MM.1S (cell line): ENCODE measurements around the gene SRRM2.

Experiments used
- DNase-seq: peaks from one replicate; pipeline ENCODE4 v3.0.0-alpha.2; 2015
- H2AFZ ChIP-seq: fragments of 300-600 bp; sonication (generic); 2 replicates; pipeline ENCODE4 v1.6.0; 2016; ENCODE audit warnings: antibody characterized with exemption, low read length
- H3F3A ChIP-seq: fragments of 300-600 bp; sonication (generic); 2 replicates; pipeline ENCODE4 v1.6.1; 2016; ENCODE audit warnings: mild to moderate bottlenecking, antibody characterized with exemption, low read length, moderate library complexity, mixed read lengths; ENCODE audit not compliant: insufficient read depth
- H3K27ac ChIP-seq: fragments of 300-600 bp; sonication (generic); 2 replicates; pipeline ENCODE4 v1.5.1; 2016; ENCODE audit warnings: mild to moderate bottlenecking, low read length
- H3K27me3 ChIP-seq: fragments of 300-600 bp; sonication (generic); replicated peaks from 2 replicates; pipeline ENCODE4 v1.6.0; 2016; ENCODE audit warnings: low read length; ENCODE audit not compliant: insufficient read depth
- H3K36me3 ChIP-seq: fragments of 300-600 bp; sonication (generic); replicated peaks from 2 replicates; pipeline ENCODE4 v1.6.1; 2016; ENCODE audit warnings: mild to moderate bottlenecking, low read length, mixed read lengths; ENCODE audit not compliant: insufficient read depth
- H3K4me1 ChIP-seq: fragments of 300-600 bp; sonication (generic); 2 replicates; pipeline ENCODE4 v1.6.1; 2016; ENCODE audit warnings: low read length, mixed read lengths
- H3K4me2 ChIP-seq: fragments of 300-600 bp; sonication (generic); 2 replicates; pipeline ENCODE4 v1.6.0; 2016; ENCODE audit warnings: low read depth, low read length
- H3K4me3 ChIP-seq: fragments of 300-600 bp; sonication (generic); 2 replicates; pipeline ENCODE4 v1.5.1; 2016; ENCODE audit warnings: low read length, mixed read lengths
- H3K79me2 ChIP-seq: fragments of 300-600 bp; sonication (generic); 2 replicates; pipeline ENCODE4 v1.6.1; 2016; ENCODE audit warnings: mixed run types, low read length, mixed read lengths
- H3K9ac ChIP-seq: fragments of 300-600 bp; sonication (generic); 2 replicates; pipeline ENCODE4 v1.6.1; 2016; ENCODE audit warnings: low read length, mixed read lengths
- H3K9me2 ChIP-seq: fragments of 300-600 bp; sonication (generic); replicated peaks from 2 replicates; pipeline ENCODE4 v1.6.1; 2016; ENCODE audit warnings: mild to moderate bottlenecking, low read length, mixed read lengths; ENCODE audit not compliant: insufficient read depth
- H3K9me3 ChIP-seq: fragments of 300-600 bp; sonication (generic); replicated peaks from 2 replicates; pipeline ENCODE4 v1.6.1; 2016; ENCODE audit warnings: mild to moderate bottlenecking, low read length, mixed read lengths; ENCODE audit not compliant: insufficient read depth
- H4K20me1 ChIP-seq: fragments of 300-600 bp; sonication (generic); 2 replicates; pipeline ENCODE4 v1.6.1; 2016; ENCODE audit warnings: mild to moderate bottlenecking, low read length, moderate library complexity, mixed read lengths; ENCODE audit not compliant: insufficient read depth
- EZH2 ChIP-seq: fragments of 300-600 bp; sonication (generic); optimal IDR thresholded peaks from 2 replicates; pipeline ENCODE3; 2017; ENCODE audit warnings: low read depth, mild to moderate bottlenecking, antibody characterized with exemption, low read length, mixed read lengths
- EZH2phosphoT487 ChIP-seq: fragments of 300-600 bp; sonication (generic); IDR thresholded peaks from 2 replicates; pipeline ENCODE4 v1.6.1; 2018; ENCODE audit warnings: antibody characterized with exemption, low read length
- TF ChIP-seq, protein P1 (sequence below): fragments of 300-600 bp; sonication (generic); IDR thresholded peaks from 2 replicates; pipeline ENCODE4 v1.5.1; 2016; ENCODE audit warnings: antibody characterized with exemption, low read length, mixed read lengths

SRRM2 gene

DNA sequence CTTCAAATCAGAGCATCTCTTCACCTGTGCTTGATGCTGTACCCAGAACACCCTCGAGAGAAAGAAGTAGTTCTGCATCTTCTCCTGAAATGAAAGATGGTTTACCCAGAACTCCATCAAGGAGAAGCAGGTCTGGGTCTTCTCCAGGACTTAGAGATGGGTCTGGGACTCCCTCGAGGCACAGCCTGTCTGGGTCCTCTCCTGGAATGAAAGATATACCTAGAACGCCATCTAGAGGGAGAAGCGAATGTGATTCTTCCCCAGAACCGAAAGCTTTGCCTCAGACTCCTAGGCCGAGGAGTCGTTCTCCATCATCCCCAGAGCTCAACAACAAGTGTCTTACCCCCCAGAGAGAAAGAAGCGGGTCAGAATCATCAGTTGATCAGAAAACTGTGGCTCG lies 12.3 kb downstream of the SRRM2 start:
- Histone ChIP-seq H3K79me2 (peaks cover 88% of the 10 kb centered on the region), H3F3A (peaks cover 17% of the 10 kb centered on the region)

GRCh38 chr16:2765462-2766404 lies 13.3 kb downstream of the SRRM2 start:
- Histone ChIP-seq H3K4me1 (no peaks in the 10 kb centered on the region), H3K4me3 (no peak overlapping the region), H3K9me3 (no peaks in the 10 kb centered on the region), H3K27me3 (no peaks in the 10 kb centered on the region), H3F3A (peaks cover 19% of the 10 kb centered on the region), H3K36me3 (peaks cover 63% of the 10 kb centered on the region), H3K27ac (no peak overlapping the region), H2AFZ (no peak overlapping the region), H3K79me2 (peaks cover 81% of the 10 kb centered on the region), H3K9ac (no peak overlapping the region), H4K20me1 (no peaks in the 10 kb centered on the region), H3K4me2 (no peak overlapping the region), H3K9me2 (no peaks in the 10 kb centered on the region)
- TF ChIP-seq EZH2, result no peak
- TF ChIP-seq, protein P1, sequence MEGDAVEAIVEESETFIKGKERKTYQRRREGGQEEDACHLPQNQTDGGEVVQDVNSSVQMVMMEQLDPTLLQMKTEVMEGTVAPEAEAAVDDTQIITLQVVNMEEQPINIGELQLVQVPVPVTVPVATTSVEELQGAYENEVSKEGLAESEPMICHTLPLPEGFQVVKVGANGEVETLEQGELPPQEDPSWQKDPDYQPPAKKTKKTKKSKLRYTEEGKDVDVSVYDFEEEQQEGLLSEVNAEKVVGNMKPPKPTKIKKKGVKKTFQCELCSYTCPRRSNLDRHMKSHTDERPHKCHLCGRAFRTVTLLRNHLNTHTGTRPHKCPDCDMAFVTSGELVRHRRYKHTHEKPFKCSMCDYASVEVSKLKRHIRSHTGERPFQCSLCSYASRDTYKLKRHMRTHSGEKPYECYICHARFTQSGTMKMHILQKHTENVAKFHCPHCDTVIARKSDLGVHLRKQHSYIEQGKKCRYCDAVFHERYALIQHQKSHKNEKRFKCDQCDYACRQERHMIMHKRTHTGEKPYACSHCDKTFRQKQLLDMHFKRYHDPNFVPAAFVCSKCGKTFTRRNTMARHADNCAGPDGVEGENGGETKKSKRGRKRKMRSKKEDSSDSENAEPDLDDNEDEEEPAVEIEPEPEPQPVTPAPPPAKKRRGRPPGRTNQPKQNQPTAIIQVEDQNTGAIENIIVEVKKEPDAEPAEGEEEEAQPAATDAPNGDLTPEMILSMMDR, result no peak
- no peak for TF ChIP-seq EZH2phosphoT487
- no peak for DNase-seq

More for the DNA sequence above, 12.3 kb downstream of the SRRM2 start:
- Histone ChIP-seq H4K20me1 (no peaks in the 10 kb centered on the region), H3K27ac (no peak overlapping the region), H3K4me3 (no peak overlapping the region), H2AFZ (no peak overlapping the region), H3K4me2 (no peak overlapping the region), H3K4me1 (no peaks in the 10 kb centered on the region), H3K9ac (no peak overlapping the region), H3K9me2 (no peaks in the 10 kb centered on the region), H3K36me3 (peaks cover 73% of the 10 kb centered on the region), H3K27me3 (no peaks in the 10 kb centered on the region), H3K9me3 (no peaks in the 10 kb centered on the region)
- no peak for TF ChIP-seq EZH2phosphoT487
- DNase-seq, result no peak

GRCh38 chr16:2766430-2767139 lies 14.1 kb downstream of the SRRM2 start:
- Histone ChIP-seq H2AFZ (no peak overlapping the region), H3K9me3 (no peaks in the 10 kb centered on the region), H3K4me3 (no peak overlapping the region), H3K4me1 (no peaks in the 10 kb centered on the region), H3K27me3 (no peaks in the 10 kb centered on the region), H3K79me2 (peaks cover 72% of the 10 kb centered on the region), H3K36me3 (peaks cover 57% of the 10 kb centered on the region), H3K9me2 (no peaks in the 10 kb centered on the region), H4K20me1 (no peaks in the 10 kb centered on the region), H3K9ac (no peak overlapping the region), H3K27ac (no peak overlapping the region), H3F3A (peaks cover 24% of the 10 kb centered on the region), H3K4me2 (no peak overlapping the region)
- TF ChIP-seq EZH2phosphoT487 (no peak), EZH2 (no peak)
- DNase-seq, result no peak

DNA sequence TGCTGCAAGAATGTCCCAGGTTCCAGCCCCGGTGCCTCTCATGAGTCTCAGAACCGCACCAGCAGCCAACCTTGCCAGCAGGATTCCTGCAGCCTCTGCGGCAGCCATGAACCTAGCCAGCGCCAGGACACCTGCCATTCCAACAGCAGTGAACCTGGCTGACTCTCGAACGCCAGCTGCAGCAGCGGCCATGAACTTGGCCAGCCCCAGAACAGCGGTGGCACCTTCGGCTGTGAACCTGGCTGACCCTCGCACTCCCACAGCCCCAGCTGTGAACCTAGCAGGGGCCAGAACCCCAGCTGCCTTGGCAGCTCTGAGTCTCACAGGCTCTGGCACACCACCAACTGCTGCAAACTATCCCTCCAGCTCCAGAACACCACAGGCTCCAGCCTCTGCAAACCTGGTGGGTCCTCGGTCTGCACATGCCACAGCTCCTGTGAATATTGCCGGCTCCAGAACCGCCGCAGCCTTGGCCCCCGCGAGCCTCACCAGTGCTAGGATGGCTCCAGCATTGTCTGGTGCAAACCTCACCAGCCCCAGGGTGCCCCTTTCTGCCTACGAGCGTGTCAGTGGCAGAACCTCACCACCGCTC lies 14.8 kb downstream of the SRRM2 start:
- no peak overlapping the region for H2AFZ ChIP-seq
- H3K9ac ChIP-seq, result no peak overlapping the region
- TF ChIP-seq, protein P1, result no peak
- TF ChIP-seq EZH2phosphoT487, result no peak
- no peak for TF ChIP-seq EZH2
- H3K36me3 ChIP-seq, result peaks cover 50% of the 10 kb centered on the region
- H3F3A ChIP-seq, result peaks cover 30% of the 10 kb centered on the region
- no peaks in the 10 kb centered on the region for H3K4me1 ChIP-seq
- peaks cover 66% of the 10 kb centered on the region for H3K79me2 ChIP-seq
- H3K27ac ChIP-seq, result no peak overlapping the region
- no peaks in the 10 kb centered on the region for H3K9me2 ChIP-seq
- no peaks in the 10 kb centered on the region for H4K20me1 ChIP-seq
- no peak overlapping the region for H3K4me3 ChIP-seq
- no peaks in the 10 kb centered on the region for H3K27me3 ChIP-seq
- DNase-seq, result no peak
- no peak overlapping the region for H3K4me2 ChIP-seq
- H3K9me3 ChIP-seq, result no peaks in the 10 kb centered on the region
